Measurements from ENCODE around the gene KIF22. TPM values are rescaled to one million over a fixed set of nuclear protein-coding genes. Genes with fewer than 3 reads are reported as not detected.

KIF22 gene
- total and polyA plus RNA-seq, 9 of the 15 experiments (the other 6 are each of a cell fraction or from before 2014, with no cell fraction given), result 8.7 to 232 (median 131) TPM

- TF ChIP-seq RCOR1 (IDR thresholded peaks at IDR 0.05; ENCODE audit: borderline replicate concordance in 1 of 2, low read depth in 2 of 2, low read length in 2 of 2) (0 out of 4 replicates have a peak, but pooled peaks of 1 of the 2 experiments have one; percentile 3), CTCF (IDR thresholded peaks at IDR 0.05 in 2 of 3, conservative IDR thresholded peaks at IDR 0.05 in 1 of 3; ENCODE audit: insufficient read depth in 2 of 3, low read depth in 1 of 3, low read length in 3 of 3) (no peak), POLR2A (conservative IDR thresholded peaks at IDR 0.05) (no peak), FOSL1 (tag; conservative IDR thresholded peaks at IDR 0.05) (peak; percentile 65; the same call in 1 of the 2 replicates), ID3 (CRISPR knock-in tag; IDR thresholded peaks at IDR 0.05) (no peak), ID3 (tag; IDR thresholded peaks at IDR 0.05) (no peak), CGGBP1 (CRISPR knock-in tag; IDR thresholded peaks at IDR 0.05) (no peak), CBFA2T3 (IDR thresholded peaks at IDR 0.05) (0 out of 2 replicates have a peak, but pooled peaks have one; percentile 6), KDM1A (IDR thresholded peaks at IDR 0.05) (peak; percentile 23 to 29; a peak in 1 of 4 replicates), ZNF175 (CRISPR knock-in tag; IDR thresholded peaks at IDR 0.05; ENCODE audit: low read depth) (no peak)
Observed at GRCh38 chr16:29824589-29825144, 34.1 kb downstream of the KIF22 start (continued).

Data from K562 (cell line).